Parathyroid adenoma (tissue), 2 donors: Measurements from ENCODE around the gene RXFP3.

Experiments used
- H2AFZ ChIP-seq: fragments of 300-600 bp; sonication (generic); one replicate; pipeline ENCODE4 v1.7.0; 2017; ENCODE audit warnings: antibody characterized with exemption, mild to moderate bottlenecking
- H3K27ac ChIP-seq: fragments of 300-600 bp; sonication (generic); one replicate; pipeline ENCODE4 v1.7.0; 2017
- H3K27me3 ChIP-seq: fragments of 300-600 bp; sonication (generic); one replicate; pipeline ENCODE4 v1.7.0; 2017; ENCODE audit warnings: low read length; ENCODE audit not compliant: control insufficient read depth, insufficient read depth
- H3K36me3 ChIP-seq: fragments of 300-600 bp; sonication (generic); one replicate; pipeline ENCODE4 v1.7.0; 2017; ENCODE audit warnings: low read length; ENCODE audit not compliant: control insufficient read depth, insufficient read depth
- H3K4me1 ChIP-seq: fragments of 300-600 bp; sonication (generic); one replicate; pipeline ENCODE4 v1.7.0; 2017; ENCODE audit warnings: control low read depth
- H3K4me2 ChIP-seq: fragments of 300-600 bp; sonication (generic); one replicate; pipeline ENCODE4 v1.7.0; 2017; ENCODE audit warnings: low read length
- H3K4me3 ChIP-seq: fragments of 300-600 bp; sonication (generic); one replicate; pipeline ENCODE4 v1.7.0; 2017; ENCODE audit warnings: low read depth, low read length
- H3K79me2 ChIP-seq: fragments of 300-600 bp; sonication (generic); one replicate; pipeline ENCODE4 v1.7.0; 2017; ENCODE audit warnings: control low read depth
- H3K9ac ChIP-seq: fragments of 300-600 bp; sonication (generic); one replicate; pipeline ENCODE4 v1.7.0; 2017; ENCODE audit warnings: mild to moderate bottlenecking
- H3K9me3 ChIP-seq: fragments of 300-600 bp; sonication (generic); one replicate; pipeline ENCODE4 v1.7.0; 2017; ENCODE audit warnings: low read length; ENCODE audit not compliant: control insufficient read depth
- TF ChIP-seq, protein P1 (sequence below): fragments of 300-600 bp; sonication (generic); IDR thresholded peaks from one replicate; pipeline ENCODE4 v1.7.0; 2017; ENCODE audit warnings: antibody characterized with exemption, mild to moderate bottlenecking
- donor health status: primary hyperparathyroidism.

Gene RXFP3

GRCh38 chr5:33937707-33938506 is 1.7 kb downstream of the RXFP3 start:
- no peak overlapping the region for H3K4me3 ChIP-seq
- peaks cover 3% of the 10 kb centered on the region for H3K27me3 ChIP-seq
- TF ChIP-seq, protein P1, sequence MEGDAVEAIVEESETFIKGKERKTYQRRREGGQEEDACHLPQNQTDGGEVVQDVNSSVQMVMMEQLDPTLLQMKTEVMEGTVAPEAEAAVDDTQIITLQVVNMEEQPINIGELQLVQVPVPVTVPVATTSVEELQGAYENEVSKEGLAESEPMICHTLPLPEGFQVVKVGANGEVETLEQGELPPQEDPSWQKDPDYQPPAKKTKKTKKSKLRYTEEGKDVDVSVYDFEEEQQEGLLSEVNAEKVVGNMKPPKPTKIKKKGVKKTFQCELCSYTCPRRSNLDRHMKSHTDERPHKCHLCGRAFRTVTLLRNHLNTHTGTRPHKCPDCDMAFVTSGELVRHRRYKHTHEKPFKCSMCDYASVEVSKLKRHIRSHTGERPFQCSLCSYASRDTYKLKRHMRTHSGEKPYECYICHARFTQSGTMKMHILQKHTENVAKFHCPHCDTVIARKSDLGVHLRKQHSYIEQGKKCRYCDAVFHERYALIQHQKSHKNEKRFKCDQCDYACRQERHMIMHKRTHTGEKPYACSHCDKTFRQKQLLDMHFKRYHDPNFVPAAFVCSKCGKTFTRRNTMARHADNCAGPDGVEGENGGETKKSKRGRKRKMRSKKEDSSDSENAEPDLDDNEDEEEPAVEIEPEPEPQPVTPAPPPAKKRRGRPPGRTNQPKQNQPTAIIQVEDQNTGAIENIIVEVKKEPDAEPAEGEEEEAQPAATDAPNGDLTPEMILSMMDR = no peak
- no peaks in the 10 kb centered on the region for H3K4me1 ChIP-seq
- no peaks in the 10 kb centered on the region for H3K79me2 ChIP-seq
- H3K9me3 ChIP-seq = no peaks in the 10 kb centered on the region
- H3K27ac ChIP-seq = no peak overlapping the region
- H2AFZ ChIP-seq = no peak overlapping the region
- no peak overlapping the region for H3K4me2 ChIP-seq
- no peak overlapping the region for H3K9ac ChIP-seq
- H3K36me3 ChIP-seq = no peaks in the 10 kb centered on the region

GRCh38 chr5:33938507-33938796 is 2.3 kb downstream of the RXFP3 start:
- H3K4me1 ChIP-seq = no peaks in the 10 kb centered on the region
- peaks cover 3% of the 10 kb centered on the region for H3K27me3 ChIP-seq
- TF ChIP-seq, protein P1 = no peak
- H3K4me2 ChIP-seq = no peak overlapping the region
- H3K4me3 ChIP-seq = no peak overlapping the region
- no peak overlapping the region for H2AFZ ChIP-seq
- no peak overlapping the region for H3K27ac ChIP-seq
- H3K9ac ChIP-seq = no peak overlapping the region
- no peaks in the 10 kb centered on the region for H3K36me3 ChIP-seq
- no peaks in the 10 kb centered on the region for H3K9me3 ChIP-seq
- no peaks in the 10 kb centered on the region for H3K79me2 ChIP-seq

- Histone ChIP-seq H3K36me3 (no peaks in the 10 kb centered on the region), H3K79me2 (no peaks in the 10 kb centered on the region), H3K4me3 (no peak overlapping the region), H3K9me3 (no peaks in the 10 kb centered on the region), H3K27me3 (peaks cover 3% of the 10 kb centered on the region), H2AFZ (no peak overlapping the region), H3K9ac (no peak overlapping the region), H3K4me1 (no peaks in the 10 kb centered on the region), H3K27ac (no peak overlapping the region), H3K4me2 (no peak overlapping the region)
- TF ChIP-seq, protein P1 = no peak
These were observed 2.7 kb downstream of the RXFP3 start for GRCh38 chr5:33938881-33939280.

DNA sequence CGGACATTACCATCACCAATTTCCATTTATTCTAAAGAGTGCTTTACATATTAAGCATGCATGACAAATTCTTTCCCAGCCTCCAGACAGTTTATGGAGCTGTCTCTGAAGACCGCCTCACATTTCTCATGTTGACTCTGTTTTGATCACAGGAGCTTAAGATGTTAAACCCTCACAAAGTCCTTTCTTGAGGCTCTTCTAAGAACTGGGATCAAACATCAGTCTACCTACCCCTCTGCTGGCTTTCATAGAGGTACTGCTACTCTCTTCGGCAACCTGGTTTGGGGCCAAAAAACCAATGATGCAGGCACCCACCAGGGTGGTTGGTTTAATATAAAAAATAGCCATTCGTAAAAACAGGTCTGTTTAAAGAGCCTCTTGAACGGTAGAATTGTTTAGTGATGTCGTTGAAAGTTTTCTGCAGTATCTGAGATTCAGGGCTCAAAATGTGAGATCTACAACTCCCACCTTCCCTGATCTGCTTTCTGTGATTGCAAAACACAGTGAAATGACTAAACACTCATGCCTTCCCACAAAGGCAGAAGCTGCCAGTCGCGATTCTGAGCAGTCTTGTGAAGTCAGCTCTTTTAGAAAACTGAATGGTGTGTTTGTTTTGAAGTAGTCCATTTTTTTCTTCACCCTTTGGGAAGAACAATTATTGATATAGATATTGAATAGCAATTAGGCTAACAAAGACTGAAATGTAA is 3.5 kb downstream of the RXFP3 start:
- Histone ChIP-seq H3K4me1 (no peaks in the 10 kb centered on the region), H3K27ac (no peak overlapping the region), H3K27me3 (peaks cover 3% of the 10 kb centered on the region), H3K79me2 (no peaks in the 10 kb centered on the region), H3K4me3 (no peak overlapping the region), H3K9ac (no peak overlapping the region), H2AFZ (no peak overlapping the region), H3K36me3 (no peaks in the 10 kb centered on the region), H3K4me2 (no peak overlapping the region), H3K9me3 (no peaks in the 10 kb centered on the region)
- TF ChIP-seq, protein P1 = no peak
